CD4-positive, alpha-beta T cell treated with Interleukin-2 at 100 ng/mL for 4 hours (primary cell): ENCODE measurements around the gene UCP2.
"Not testable (repeated sequence)": the region's sequence is repeated elsewhere in the genome, so short reads cannot be mapped to it uniquely, and the experiment has no call there.

Experiments used
- DNase-seq: peaks from one replicate; pipeline ENCODE4 v3.0.0-alpha.2; 2020; ENCODE audit warnings: low spot score

UCP2 gene

DNA sequence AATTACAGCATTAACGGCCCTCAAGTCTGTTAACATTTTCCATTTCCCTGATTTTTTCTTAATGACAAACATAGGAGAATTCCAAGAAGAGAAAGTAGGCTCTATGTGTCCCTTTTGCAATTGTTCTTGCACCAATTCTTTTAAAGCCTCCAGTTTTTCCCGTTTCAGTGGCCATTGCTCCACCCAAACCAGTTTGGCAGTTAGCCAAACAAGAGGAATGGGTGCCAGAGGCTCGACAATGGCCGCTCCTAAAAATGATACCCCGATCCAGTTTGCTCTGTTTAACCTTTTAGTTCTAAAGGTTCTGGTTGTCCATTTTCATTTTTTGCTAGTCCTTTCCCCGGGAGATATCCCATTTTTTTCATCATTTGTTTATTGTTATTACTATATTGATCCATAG, 38.6 kb downstream of the UCP2 start:
- DNase-seq, result no peak

DNA sequence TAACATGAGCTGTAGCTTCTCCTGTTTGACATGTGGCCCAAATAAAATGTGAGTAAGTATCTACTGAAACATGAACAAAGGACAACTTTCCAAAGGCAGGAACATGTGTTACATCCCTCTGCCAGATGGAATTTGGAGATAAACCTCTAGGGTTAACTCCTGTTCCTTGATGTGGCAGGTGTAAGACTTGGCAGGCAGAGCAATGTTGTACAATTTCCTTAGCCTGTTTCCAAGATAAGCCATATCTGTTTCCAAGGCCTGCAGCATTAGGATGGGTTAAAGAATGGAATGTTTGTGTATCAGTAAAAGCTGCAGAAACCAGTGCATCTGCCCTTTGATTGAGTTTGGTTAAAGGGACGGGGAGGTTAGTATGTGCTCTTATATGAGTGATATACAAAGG, 40.6 kb downstream of the UCP2 start:
- DNase-seq, result no peak

GRCh38 chr11:73940801-73941570, 41.7 kb downstream of the UCP2 start:
- no peak for DNase-seq

DNA sequence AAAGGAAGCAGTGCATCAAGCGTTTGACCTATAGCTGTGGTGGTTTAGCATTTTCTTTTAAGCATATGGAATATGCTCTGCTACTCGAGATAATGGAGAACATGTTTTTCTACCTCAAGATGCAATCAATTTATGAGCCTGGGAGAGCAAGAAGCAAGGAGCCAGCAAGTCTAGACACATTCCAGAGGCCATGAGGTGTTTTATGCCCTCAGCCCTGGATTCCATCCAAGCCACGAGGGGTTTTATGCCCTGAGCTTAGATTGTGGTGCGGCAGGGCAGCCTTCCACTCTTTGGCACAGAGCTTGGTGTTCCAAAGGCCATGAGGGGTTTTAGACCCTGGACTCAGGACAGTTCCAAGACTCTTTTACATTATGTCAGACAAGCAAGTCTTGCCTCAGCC, 43.5 kb downstream of the UCP2 start:
- DNase-seq, result no peak

- DNase-seq, result not testable (repeated sequence)
These were observed 46.6 kb downstream of the UCP2 start for GRCh38 chr11:73936047-73936446.

GRCh38 chr11:73932781-73933180, 49.9 kb downstream of the UCP2 start:
- DNase-seq, result no peak

DNA sequence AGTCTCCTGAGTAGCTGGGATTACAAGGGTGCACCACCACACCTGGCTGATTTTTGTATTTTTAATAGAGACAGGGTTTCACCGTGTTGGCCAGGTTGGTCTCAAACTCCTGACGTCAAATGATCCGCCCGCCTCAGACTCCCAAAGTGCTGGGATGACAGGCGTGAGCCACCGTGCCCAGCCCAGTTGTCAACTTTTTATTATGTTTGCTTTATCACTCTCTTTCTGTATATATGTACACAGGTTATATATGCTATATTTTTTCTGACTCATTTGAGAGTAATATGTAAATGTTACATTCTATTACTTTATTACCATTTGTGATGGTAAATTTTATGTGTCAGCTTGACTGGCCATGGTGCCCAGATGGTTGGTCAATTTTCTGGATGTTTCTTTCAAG, 50.7 kb downstream of the UCP2 start:
- DNase-seq, result no peak

GRCh38 chr11:73931039-73931645, 51.5 kb downstream of the UCP2 start:
- DNase-seq, result peak; percentile 11

GRCh38 chr11:73929388-73929787, 53.3 kb downstream of the UCP2 start:
- DNase-seq, result no peak
